ENCODE results near the gene MYO1B.

MYO1B gene

GRCh38 chr2:191374366-191374765 lies 129.2 kb downstream of the MYO1B start:
- in situ Hi-C loops (cut with HindIII; ENCODE audit: low pct_ligation_motif_present, low pct_unique_long_range_greater_than_20kb, low sequenced_read_pairs): no loop called here
- no peak for DNase-seq

GRCh38 chr2:191374939-191375338 lies 129.7 kb downstream of the MYO1B start:
- in situ Hi-C loops (cut with HindIII; ENCODE audit: low pct_ligation_motif_present, low pct_unique_long_range_greater_than_20kb, low sequenced_read_pairs): no loop called here
- no peak for DNase-seq

DNA sequence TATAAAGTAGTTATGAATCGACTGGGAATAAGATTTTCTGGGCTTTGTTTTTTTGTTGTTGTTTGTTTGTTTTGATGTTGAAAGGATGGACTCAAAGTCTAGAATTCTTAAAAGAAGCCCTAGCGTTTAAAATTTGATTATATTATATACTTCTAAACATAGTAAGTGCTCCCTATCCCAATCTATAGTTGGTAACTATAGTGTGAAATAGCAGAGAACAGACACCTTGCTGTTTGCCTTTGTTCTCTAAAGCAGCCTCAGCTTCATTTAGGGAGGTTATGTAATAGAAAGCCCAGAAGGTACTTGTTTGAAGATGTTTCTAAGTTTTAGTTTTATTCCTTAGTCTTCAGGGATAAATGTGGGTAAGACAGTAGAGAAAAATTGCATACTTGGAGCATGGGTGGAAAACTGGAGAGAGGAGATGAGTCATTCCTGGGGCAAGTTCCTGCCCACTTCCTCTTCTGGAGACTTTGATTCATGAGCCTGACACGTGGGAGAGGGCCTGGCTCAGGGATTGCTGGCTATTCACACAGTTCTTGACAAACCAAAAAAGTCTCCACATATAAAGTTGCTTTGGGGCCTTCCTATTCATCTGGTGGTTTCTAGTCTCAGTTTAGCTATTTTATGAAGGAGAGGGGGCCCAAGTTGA lies 131.9 kb downstream of the MYO1B start:
- DNase-seq: peak; percentile 91
- in situ Hi-C loops (cut with HindIII; ENCODE audit: low pct_ligation_motif_present, low pct_unique_long_range_greater_than_20kb, low sequenced_read_pairs): no loop called here

DNA sequence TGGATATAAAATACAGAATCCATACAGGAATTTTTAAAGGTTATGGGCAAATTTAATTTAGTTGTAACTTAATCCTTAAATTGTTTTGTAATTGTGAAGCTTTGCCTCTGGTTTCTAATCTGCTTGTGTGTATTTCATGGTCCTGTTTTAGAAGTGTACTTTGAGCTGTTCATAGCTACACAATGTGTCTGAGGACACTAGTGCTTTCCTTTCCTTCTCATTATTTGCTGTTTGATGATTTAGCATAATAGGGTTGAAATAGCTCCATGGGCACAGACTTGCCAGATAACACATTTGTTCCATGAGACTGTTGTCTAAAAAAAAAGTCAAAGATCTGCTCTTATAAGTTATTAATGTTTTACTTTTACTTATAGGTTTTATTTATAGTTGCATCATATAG lies 134.2 kb downstream of the MYO1B start:
- in situ Hi-C loops (cut with HindIII; ENCODE audit: low pct_ligation_motif_present, low pct_unique_long_range_greater_than_20kb, low sequenced_read_pairs): no loop called here
- DNase-seq: no peak

DNA sequence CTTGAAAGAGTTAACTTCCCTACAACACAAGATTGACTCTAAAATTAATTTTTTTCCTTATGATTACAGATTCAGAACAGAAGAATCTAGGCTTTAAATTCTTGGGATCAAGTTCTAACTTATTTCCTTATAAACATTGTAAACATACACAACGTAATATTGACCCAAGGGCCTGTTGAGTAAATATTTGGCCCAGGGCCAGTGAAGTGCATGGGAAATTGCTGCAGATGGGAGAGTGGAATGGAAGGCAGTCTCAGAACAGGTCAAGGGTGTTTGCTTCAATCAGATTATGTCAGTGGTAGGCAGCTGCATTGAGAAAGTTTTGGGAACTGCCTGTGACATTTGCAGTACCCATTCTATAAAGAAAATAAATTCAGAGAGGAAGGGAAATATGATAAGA lies 137.6 kb downstream of the MYO1B start:
- DNase-seq: no peak
- in situ Hi-C loops (cut with HindIII; ENCODE audit: low pct_ligation_motif_present, low pct_unique_long_range_greater_than_20kb, low sequenced_read_pairs): no loop called here

- in situ Hi-C loops (cut with HindIII; ENCODE audit: low pct_ligation_motif_present, low pct_unique_long_range_greater_than_20kb, low sequenced_read_pairs): no loop called here
- DNase-seq: no peak
Measured at GRCh38 chr2:191383486-191383885, 138.3 kb downstream of the MYO1B start.

DNA sequence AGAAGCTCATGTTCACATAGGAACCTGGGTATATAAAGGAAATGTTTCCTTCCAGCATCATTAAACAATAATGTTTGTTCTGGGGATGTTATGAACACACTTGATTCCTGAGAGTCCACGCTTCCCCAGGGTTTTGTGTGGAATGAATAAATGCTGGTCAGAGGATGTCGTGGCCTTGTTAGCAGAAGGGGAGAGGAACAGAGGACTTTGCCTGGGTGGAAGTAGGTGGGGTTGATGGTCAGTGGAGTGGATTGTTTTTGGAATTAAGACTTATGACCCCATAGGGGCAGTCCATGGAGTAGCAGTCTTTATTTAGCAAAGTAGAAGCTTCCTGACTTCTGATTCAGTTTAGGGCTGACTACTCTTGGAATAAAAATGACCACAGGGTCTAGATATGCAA lies 139.6 kb downstream of the MYO1B start:
- no peak for DNase-seq
- in situ Hi-C loops (cut with HindIII; ENCODE audit: low pct_ligation_motif_present, low pct_unique_long_range_greater_than_20kb, low sequenced_read_pairs): no loop called here

DNA sequence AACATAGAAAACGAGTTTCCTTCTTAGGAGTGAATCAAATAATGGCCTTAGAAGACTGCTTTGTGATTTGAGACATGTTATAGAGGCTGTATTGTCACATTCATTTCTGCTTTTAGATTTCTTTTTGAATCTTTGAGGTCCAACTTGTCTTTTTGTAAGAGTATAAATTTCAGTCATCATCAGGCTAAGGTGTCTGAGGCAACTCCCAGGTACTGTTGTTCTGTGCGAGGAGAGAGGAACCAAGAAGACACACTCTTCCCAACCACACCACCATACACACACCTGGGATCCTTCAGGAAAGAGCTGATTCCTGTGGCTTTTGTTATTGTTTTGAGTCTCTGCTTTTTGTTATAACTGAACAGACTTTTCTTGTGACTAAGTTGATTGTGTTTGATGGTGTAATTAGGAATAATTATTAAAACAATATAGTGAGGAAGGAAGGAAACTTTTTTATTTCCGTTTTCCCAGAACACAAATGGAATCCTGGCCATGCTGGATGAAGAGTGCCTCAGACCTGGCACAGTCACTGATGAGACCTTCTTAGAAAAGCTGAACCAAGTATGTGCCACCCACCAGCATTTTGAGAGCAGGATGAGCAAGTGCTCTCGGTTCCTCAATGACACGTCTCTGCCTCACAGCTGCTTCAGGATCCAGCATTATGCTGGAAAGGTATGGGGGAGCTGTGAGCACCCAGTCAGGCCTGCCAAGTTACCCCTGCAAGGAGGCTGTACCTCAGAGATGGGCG lies 140.4 kb downstream of the MYO1B start:
- in situ Hi-C loops (cut with HindIII; ENCODE audit: low pct_ligation_motif_present, low pct_unique_long_range_greater_than_20kb, low sequenced_read_pairs): no loop called here

DNA sequence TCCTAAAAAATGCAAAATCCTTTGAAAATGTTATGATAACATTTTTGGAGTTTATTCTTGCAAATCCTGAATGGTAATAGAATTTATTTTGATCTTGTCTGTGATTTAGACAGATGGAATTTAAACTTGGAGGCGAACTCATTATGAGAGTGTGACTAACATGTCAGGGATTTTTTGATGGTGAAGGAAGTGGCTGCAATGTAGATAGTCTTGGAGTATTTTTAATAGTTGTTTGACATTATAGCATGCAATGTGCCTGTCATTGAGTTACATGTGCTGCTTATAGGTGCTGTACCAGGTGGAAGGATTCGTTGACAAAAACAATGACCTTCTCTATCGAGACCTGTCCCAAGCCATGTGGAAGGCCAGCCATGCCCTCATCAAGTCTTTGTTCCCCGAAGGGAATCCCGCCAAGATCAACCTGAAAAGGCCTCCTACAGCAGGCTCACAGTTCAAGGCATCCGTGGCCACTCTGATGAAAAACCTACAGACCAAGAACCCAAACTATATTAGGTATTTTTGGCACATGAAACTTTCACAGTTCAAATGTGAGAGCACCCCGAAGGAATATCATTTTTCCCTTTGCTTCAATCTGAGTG lies 141.8 kb downstream of the MYO1B start:
- DNase-seq: peak; percentile 80
- in situ Hi-C loops (cut with HindIII; ENCODE audit: low pct_ligation_motif_present, low pct_unique_long_range_greater_than_20kb, low sequenced_read_pairs): no loop called here

More for the DNA sequence above, 140.4 kb downstream of the MYO1B start:
- no peak for DNase-seq

DNA sequence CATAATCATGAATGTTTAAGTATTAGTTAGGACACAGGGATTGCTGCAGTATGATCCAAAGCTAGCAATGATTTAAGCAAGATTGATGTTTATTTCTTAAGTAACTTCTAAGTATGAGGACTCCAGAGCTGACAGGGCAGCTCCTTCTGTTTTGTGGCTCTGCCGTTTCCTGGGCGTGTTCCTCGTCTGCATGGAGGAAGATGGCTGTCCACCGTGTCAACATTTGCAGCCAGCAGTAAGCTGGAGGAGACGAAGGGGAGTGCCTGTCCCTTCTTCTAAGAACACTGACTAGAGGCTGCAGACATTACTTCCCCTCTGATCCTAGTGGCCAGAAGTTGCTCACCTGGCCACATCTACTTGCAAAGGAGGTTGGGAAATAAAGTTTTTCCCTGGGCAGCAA lies 144.1 kb downstream of the MYO1B start:
- in situ Hi-C loops (cut with HindIII; ENCODE audit: low pct_ligation_motif_present, low pct_unique_long_range_greater_than_20kb, low sequenced_read_pairs): no loop called here
- DNase-seq: no peak

- DNase-seq: no peak
- in situ Hi-C loops (cut with HindIII; ENCODE audit: low pct_ligation_motif_present, low pct_unique_long_range_greater_than_20kb, low sequenced_read_pairs): no loop called here
Measured at GRCh38 chr2:191391171-191391570, 146.0 kb downstream of the MYO1B start.

- in situ Hi-C loops (cut with HindIII; ENCODE audit: low pct_ligation_motif_present, low pct_unique_long_range_greater_than_20kb, low sequenced_read_pairs): no loop called here
- no peak for DNase-seq
Measured at GRCh38 chr2:191394043-191394442, 148.8 kb downstream of the MYO1B start.

DNA sequence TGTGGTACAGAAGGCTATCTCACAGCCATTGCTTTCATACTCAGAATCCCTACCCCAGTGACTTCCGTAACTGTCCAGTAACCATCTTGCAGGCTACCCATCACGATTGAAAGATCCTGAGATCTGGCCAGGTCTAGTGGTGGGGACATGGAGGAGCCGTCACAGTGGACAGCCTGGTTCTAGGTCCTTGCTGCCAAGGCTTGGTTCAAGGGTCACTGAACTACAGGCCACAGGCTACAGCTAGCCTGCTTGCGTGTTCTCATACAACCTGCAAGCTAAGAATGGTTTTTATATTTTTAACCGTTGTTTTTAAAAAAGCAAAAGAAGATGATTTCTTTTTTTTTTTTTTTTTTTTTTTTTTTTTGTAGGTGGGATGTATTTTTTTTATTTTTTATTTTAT lies 151.6 kb downstream of the MYO1B start:
- no peak for DNase-seq
- in situ Hi-C loops (cut with HindIII; ENCODE audit: low pct_ligation_motif_present, low pct_unique_long_range_greater_than_20kb, low sequenced_read_pairs): no loop called here

- DNase-seq: no peak
- in situ Hi-C loops (cut with HindIII; ENCODE audit: low pct_ligation_motif_present, low pct_unique_long_range_greater_than_20kb, low sequenced_read_pairs): no loop called here
Measured at GRCh38 chr2:191399601-191400000, 154.4 kb downstream of the MYO1B start.

- in situ Hi-C loops (cut with HindIII; ENCODE audit: low pct_ligation_motif_present, low pct_unique_long_range_greater_than_20kb, low sequenced_read_pairs): no loop called here
- DNase-seq: peak; percentile 61
Measured at GRCh38 chr2:191401287-191401686, 156.1 kb downstream of the MYO1B start.

DNA sequence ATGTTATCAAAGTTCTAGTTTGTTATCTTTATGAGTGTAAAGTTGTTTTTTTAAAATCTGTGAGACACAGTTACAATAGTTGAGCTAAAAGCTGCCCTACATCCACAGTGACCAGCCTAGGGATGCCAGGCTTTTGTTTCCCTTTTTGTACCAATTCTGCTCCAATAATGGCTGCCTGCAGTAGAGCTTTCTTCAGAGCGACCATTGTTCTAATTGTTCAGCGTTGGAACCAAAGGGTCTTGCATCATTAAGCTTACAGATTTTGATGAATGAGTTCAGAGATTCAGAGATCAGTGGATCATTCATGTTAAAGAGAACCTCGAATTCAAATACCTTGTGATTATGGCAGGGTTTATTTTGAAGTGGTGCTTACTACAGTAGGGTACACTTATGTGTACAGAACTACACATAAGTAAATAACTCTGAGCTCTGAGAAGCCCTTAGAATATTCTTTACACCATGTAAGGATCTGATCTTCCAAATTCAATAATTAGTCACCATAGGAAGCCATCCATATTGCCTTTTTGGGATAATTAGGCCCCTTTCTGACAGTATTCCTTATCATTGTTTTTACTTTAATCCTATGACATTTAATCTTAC lies 157.9 kb downstream of the MYO1B start:
- DNase-seq: no peak
- in situ Hi-C loops (cut with HindIII; ENCODE audit: low pct_ligation_motif_present, low pct_unique_long_range_greater_than_20kb, low sequenced_read_pairs): no loop called here

- DNase-seq: no peak
- in situ Hi-C loops (cut with HindIII; ENCODE audit: low pct_ligation_motif_present, low pct_unique_long_range_greater_than_20kb, low sequenced_read_pairs): no loop called here
Measured at GRCh38 chr2:191404568-191404991, 159.4 kb downstream of the MYO1B start.

DNA sequence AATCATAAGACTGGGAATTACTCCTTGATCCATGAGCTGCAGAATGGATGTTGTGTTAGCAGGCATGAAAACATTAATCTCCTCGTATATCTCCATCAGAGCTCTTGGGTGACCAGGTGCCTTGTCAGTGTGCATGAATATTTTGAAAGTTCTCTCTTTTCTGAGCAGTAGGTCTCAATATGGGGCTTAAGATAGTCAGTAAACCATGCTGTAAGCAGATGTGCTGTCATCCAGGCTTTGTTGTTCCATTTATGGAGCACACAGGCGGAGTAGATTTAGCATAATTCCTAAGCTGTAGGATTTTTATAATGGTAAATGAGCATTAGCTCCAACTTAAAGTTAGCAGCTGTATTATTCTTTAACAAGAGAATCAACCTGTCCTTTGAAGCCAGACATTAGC lies 160.3 kb downstream of the MYO1B start:
- in situ Hi-C loops (cut with HindIII; ENCODE audit: low pct_ligation_motif_present, low pct_unique_long_range_greater_than_20kb, low sequenced_read_pairs): no loop called here
- no peak for DNase-seq

GRCh38 chr2:191410646-191411436 lies 165.6 kb downstream of the MYO1B start:
- DNase-seq: no peak
- in situ Hi-C loops (cut with HindIII; ENCODE audit: low pct_ligation_motif_present, low pct_unique_long_range_greater_than_20kb, low sequenced_read_pairs): no loop called here

All from ACHN (cell line).